RWPE2 (cell line): ENCODE results near the gene CERS1.

Experiments used
- ATAC-seq: fragments of 200-7000 bp; cut with Tn5 transposase; 3 replicates; pipeline ENCODE4 v1.9.1; 2021; ENCODE audit warnings: low read depth
- DNase-seq: peaks from one replicate; pipeline ENCODE4 v3.0.0-alpha.2; 2020; ENCODE audit warnings: low spot score
- H3K27ac ChIP-seq: fragments of 450-650 bp; 2 replicates; pipeline ENCODE4 v1.5.1; 2017; ENCODE audit warnings: mild to moderate bottlenecking; ENCODE audit not compliant: poor library complexity, severe bottlenecking
- H3K27me3 ChIP-seq: fragments of 250-450 bp; sonication (Bioruptor Pico); 2 replicates; pipeline ENCODE4 v1.5.1; 2021; ENCODE audit warnings: mild to moderate bottlenecking, moderate library complexity; ENCODE audit not compliant: insufficient read depth, poor library complexity, severe bottlenecking
- H3K36me3 ChIP-seq: fragments of 250-450 bp; sonication (Bioruptor Pico); 2 replicates; pipeline ENCODE4 v1.5.1; 2020; ENCODE audit warnings: low read depth, mild to moderate bottlenecking, moderate library complexity
- H3K4me1 ChIP-seq: fragments of 250-450 bp; sonication (Bioruptor Pico); 2 replicates; pipeline ENCODE4 v1.5.1; 2021; ENCODE audit warnings: mild to moderate bottlenecking, moderate library complexity; ENCODE audit not compliant: insufficient read depth, poor library complexity, severe bottlenecking
- H3K4me3 ChIP-seq: fragments of 250-450 bp; sonication (Bioruptor Pico); 2 replicates; pipeline ENCODE4 v1.5.1; 2021; ENCODE audit warnings: mild to moderate bottlenecking, moderate library complexity; ENCODE audit not compliant: severe bottlenecking
- H3K9me3 ChIP-seq: fragments of 250-450 bp; sonication (Bioruptor Pico); 2 replicates; pipeline ENCODE4 v1.5.1; 2021; ENCODE audit warnings: mild to moderate bottlenecking, moderate library complexity; ENCODE audit not compliant: severe bottlenecking
- TF ChIP-seq, protein P1 (sequence below): fragments of 450-650 bp; IDR thresholded peaks from one replicate; pipeline ENCODE4 v1.5.1; 2017; ENCODE audit warnings: mild to moderate bottlenecking, moderate library complexity; ENCODE audit not compliant: poor library complexity, severe bottlenecking

CERS1 gene

DNA sequence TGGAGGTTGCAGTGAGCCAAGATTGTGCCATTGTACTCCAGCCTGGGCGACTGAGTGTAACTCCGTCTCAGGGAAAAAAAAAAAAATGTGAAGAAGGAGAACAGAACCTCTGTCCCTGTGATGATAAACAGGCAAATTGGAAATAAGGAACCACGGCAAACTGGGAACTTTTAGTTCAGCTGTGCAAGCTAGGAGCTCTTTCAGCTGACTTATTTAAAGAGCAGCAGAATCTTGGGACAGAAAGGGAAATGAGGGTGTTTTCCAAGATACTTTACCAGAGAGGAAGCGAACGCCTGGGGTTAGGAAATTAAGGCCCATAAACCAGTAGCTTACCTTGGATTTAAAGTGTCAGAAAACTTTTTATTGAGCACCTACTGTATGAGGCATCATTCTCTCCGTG lies 67.2 kb downstream of the CERS1 start:
- TF ChIP-seq, protein P1, sequence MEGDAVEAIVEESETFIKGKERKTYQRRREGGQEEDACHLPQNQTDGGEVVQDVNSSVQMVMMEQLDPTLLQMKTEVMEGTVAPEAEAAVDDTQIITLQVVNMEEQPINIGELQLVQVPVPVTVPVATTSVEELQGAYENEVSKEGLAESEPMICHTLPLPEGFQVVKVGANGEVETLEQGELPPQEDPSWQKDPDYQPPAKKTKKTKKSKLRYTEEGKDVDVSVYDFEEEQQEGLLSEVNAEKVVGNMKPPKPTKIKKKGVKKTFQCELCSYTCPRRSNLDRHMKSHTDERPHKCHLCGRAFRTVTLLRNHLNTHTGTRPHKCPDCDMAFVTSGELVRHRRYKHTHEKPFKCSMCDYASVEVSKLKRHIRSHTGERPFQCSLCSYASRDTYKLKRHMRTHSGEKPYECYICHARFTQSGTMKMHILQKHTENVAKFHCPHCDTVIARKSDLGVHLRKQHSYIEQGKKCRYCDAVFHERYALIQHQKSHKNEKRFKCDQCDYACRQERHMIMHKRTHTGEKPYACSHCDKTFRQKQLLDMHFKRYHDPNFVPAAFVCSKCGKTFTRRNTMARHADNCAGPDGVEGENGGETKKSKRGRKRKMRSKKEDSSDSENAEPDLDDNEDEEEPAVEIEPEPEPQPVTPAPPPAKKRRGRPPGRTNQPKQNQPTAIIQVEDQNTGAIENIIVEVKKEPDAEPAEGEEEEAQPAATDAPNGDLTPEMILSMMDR: no peak
- no peaks in the 10 kb centered on the region for H3K9me3 ChIP-seq

More for the DNA sequence above, 67.2 kb downstream of the CERS1 start:
- no peak overlapping the region for H3K4me3 ChIP-seq
- DNase-seq (no peak), ATAC-seq (no peak)
- no peaks in the 10 kb centered on the region for H3K4me1 ChIP-seq
- H3K27me3 ChIP-seq: no peaks in the 10 kb centered on the region
- H3K27ac ChIP-seq: no peak overlapping the region
- H3K36me3 ChIP-seq: peaks cover 2% of the 10 kb centered on the region
